Body of pancreas (tissue), 4 donors: ENCODE results near the gene ASAP3.

Experiments
- POLR2A ChIP-seq, 3 donors: fragments of 450-650 bp; IDR thresholded peaks; one replicate each; pipeline ENCODE4 v1.6.1; 2016; ENCODE audit warnings: antibody characterized with exemption in 3 of 3, mild to moderate bottlenecking in 2 of 3
- TF ChIP-seq, protein P1 (sequence below), 7 experiments: fragments of 450-650 bp in 4 of 7; fragments of 200-600 bp in 3 of 7; sonication (generic) in 3 of 7; IDR thresholded peaks; one replicate each; pipeline ENCODE4 v1.5.1; 2016 to 2019; ENCODE audit warnings: antibody characterized with exemption in 7 of 7

DNA sequence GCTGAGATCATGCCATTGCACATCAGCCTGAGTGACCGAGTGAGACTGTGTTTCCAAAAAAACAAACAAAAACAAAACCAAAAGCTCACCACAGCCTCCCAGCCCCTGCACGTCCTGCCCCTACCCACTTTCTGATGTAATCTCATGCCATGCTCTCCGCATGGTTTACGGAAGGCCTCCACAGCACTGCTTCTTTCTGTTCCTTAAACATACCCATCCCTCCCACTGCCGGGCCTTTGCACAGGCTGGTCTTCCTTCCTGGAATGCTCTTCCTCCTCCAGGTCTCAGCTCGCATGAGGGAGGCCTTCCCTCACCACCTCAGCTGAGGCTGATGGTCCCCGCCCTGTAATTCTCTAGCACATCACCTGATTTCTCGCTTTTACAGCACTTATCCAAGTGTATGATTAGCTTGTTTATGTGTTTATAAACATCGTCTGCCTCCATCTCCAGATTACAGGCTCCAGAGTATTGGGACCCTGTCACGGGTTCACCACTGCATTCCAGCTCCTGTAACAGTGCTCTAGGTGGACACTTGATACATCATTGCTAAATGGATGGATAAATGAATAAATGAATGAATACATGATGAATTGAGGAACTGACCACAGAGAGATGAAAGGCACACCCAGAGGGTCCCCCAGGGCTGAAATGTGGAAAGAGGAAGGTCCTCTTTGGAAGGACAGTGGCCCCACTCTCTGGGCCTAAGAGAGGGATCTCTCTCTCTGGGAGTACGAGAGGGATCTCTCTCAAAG, 81.5 kb downstream of the ASAP3 start:
- no peak for TF ChIP-seq POLR2A (IDR thresholded peaks at IDR 0.05)
- TF ChIP-seq, protein P1, sequence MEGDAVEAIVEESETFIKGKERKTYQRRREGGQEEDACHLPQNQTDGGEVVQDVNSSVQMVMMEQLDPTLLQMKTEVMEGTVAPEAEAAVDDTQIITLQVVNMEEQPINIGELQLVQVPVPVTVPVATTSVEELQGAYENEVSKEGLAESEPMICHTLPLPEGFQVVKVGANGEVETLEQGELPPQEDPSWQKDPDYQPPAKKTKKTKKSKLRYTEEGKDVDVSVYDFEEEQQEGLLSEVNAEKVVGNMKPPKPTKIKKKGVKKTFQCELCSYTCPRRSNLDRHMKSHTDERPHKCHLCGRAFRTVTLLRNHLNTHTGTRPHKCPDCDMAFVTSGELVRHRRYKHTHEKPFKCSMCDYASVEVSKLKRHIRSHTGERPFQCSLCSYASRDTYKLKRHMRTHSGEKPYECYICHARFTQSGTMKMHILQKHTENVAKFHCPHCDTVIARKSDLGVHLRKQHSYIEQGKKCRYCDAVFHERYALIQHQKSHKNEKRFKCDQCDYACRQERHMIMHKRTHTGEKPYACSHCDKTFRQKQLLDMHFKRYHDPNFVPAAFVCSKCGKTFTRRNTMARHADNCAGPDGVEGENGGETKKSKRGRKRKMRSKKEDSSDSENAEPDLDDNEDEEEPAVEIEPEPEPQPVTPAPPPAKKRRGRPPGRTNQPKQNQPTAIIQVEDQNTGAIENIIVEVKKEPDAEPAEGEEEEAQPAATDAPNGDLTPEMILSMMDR (IDR thresholded peaks at IDR 0.05): no peak
